H54 (cell line): ENCODE measurements around the gene DTD1.

Source experiments
- DNase-seq: peaks from one replicate; pipeline ENCODE4 v3.0.0; 2011; ENCODE audit warnings: low spot score, mixed read lengths; ENCODE audit not compliant: insufficient read length
- FAIRE-seq: peaks from 3 replicates; lab custom pipeline; 2011; peaks lifted over from hg19 to GRCh38; lab: Jason Lieb, UNC
- POLR2A ChIP-seq: IDR thresholded peaks from 2 replicates; pipeline ENCODE4 v1.6.1; 2011; ENCODE audit warnings: low read depth, mild to moderate bottlenecking, low read length

DTD1 gene

DNA sequence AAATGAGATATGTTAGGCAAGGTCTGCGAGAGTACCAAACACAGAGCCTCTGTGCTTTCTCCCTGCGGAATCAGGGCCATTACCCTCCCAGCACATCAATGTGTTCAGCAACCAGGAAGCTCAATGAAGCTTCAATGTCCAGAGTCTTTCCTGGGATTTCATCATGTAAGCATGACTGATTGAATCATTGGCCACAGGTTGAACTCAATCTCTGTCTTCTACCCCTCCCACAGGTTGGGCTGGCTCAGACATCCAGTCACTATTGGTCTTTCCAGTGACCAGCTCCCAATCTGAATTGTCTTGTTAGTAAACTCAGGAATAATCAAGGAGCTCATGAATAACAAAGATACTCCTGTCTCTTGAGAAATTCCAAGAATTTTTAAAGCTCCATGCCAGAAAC, 2.7 kb upstream of the DTD1 start:
- no peak for TF ChIP-seq POLR2A
- DNase-seq (no peak), FAIRE-seq (no peak)

- no peak for TF ChIP-seq POLR2A
- no peak for FAIRE-seq
- no peak for DNase-seq
Observed at GRCh38 chr20:18588574-18588933, 700 bp downstream of the DTD1 start.

- FAIRE-seq = no peak
- TF ChIP-seq POLR2A = no peak
- DNase-seq = no peak
Observed at GRCh38 chr20:18589941-18590674, 2.3 kb downstream of the DTD1 start.

DNA sequence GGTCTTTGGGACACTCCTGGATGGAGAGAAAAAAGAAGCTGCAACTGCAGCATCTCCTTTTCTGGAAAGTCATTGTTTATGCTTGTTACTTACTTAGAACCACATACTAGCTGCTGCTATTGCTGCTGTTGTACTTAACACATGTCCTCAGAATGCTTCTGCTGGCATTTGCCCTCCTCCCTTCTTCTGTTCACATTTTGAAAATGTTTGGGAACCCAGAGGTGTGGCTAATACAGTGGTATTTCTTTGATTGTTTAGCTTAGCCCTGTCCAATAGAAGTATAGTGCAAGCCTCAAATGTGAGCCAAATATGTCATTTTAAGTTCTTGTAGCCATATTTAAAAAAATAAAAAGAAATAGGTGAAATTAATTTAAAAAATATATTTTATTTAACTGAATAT, 8.4 kb downstream of the DTD1 start:
- TF ChIP-seq POLR2A = no peak
- FAIRE-seq (no peak), DNase-seq (no peak)

DNA sequence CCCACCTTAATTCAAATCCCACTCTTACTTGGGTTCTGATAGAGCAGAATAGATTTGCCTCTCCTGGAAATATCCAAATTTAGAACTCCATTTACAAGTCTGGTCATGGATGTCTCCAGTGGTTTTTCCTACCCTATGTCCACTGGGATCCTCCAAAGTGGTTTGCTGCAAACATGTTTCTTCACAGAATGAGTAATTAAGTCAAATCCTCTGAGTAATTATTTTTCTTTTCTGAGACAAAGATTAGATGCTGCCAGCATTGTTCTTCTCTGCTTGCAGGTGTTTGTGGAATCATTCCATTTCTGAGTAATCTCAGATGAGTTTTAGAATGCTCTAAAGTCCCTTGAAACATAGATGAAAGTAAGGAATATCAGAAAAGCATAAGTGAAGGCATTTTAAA, 21.9 kb downstream of the DTD1 start:
- FAIRE-seq = no peak
- TF ChIP-seq POLR2A = no peak
- DNase-seq = no peak

GRCh38 chr20:18611492-18611891, 23.6 kb downstream of the DTD1 start:
- DNase-seq (no peak), FAIRE-seq (no peak)
- no peak for TF ChIP-seq POLR2A

DNA sequence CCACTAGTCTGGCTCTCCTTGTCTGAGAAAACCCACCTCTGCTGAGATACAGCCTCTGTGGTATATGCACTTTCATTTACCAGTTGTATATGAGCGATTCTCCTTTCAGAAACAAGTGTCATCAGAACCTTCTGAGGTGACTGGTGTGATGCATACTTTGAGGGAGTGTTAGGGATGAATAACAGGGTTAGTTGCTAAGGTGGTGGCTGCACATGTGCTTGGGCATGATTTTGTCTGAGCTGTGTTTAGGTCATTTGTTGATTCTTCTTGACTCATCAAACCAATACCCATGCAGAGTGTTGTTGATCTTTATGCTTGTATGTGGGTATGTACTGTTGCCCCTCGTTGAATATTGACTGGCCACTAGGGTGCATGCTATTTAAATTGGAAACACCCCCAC, 25.7 kb downstream of the DTD1 start:
- TF ChIP-seq POLR2A = no peak
- FAIRE-seq = no peak
- no peak for DNase-seq

- no peak for TF ChIP-seq POLR2A
- DNase-seq = no peak
- FAIRE-seq = no peak
Observed at GRCh38 chr20:18614244-18614643, 26.4 kb downstream of the DTD1 start.

GRCh38 chr20:18615020-18615650, 27.3 kb downstream of the DTD1 start:
- no peak for TF ChIP-seq POLR2A
- FAIRE-seq (no peak), DNase-seq (no peak)

DNA sequence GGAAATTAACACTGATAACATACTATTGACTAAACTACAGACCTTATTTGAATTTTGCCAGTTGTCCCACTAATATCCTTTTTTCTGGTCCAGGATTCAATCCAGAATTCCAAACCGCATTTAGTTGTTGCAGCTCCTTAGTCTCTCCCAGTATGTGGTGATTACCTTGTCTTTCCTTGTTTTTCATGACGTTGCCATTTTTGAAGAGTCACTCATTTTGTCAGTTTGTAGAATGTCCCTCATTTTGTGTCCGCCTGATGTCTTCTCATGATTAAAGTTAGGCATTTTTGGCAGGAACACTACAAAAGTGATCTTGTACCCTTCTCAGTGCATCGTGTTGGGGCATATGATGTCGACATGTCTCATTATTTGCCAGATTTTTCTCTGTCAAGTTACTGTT, 33.1 kb downstream of the DTD1 start:
- no peak for DNase-seq
- FAIRE-seq = no peak
- TF ChIP-seq POLR2A = no peak

GRCh38 chr20:18623156-18623910, 35.5 kb downstream of the DTD1 start:
- FAIRE-seq (no peak), DNase-seq (no peak)
- TF ChIP-seq POLR2A = no peak

GRCh38 chr20:18624948-18625347, 37.1 kb downstream of the DTD1 start:
- FAIRE-seq (no peak), DNase-seq (no peak)

GRCh38 chr20:18625907-18626655, 38.2 kb downstream of the DTD1 start:
- DNase-seq (no peak), FAIRE-seq (no peak)
- no peak for TF ChIP-seq POLR2A

More at GRCh38 chr20:18624948-18625347, 37.1 kb downstream of the DTD1 start:
- TF ChIP-seq POLR2A = no peak
